Stimulated activated CD8-positive, alpha-beta memory T cell treated with anti-CD3 and anti-CD28 coated beads, Interleukin-4, amount 100 ng/mL, for 1 hour (primary cell): Measurements from ENCODE around the gene VAV3.

Experiments
- DNase-seq, 2 donors: peaks; one replicate each; pipeline ENCODE4 v3.0.0-alpha.2; 2020; ENCODE audit warnings: low read depth in 2 of 2, low spot score in 1 of 2

VAV3 gene

GRCh38 chr1:107939256-107939655 is 25.7 kb downstream of the VAV3 start:
- no peak for DNase-seq

GRCh38 chr1:107936498-107937481 is 28.2 kb downstream of the VAV3 start:
- no peak for DNase-seq

GRCh38 chr1:107935396-107936064 is 29.4 kb downstream of the VAV3 start:
- DNase-seq = no peak

- DNase-seq = no peak
These were observed 30.4 kb downstream of the VAV3 start for GRCh38 chr1:107934578-107934977.

- no peak for DNase-seq
These were observed 31.2 kb downstream of the VAV3 start for GRCh38 chr1:107933736-107934135.

- DNase-seq = no peak
These were observed 34.7 kb downstream of the VAV3 start for GRCh38 chr1:107930292-107930691.

- no peak for DNase-seq
These were observed 37.2 kb downstream of the VAV3 start for GRCh38 chr1:107927820-107928219.

GRCh38 chr1:107926436-107927080 is 38.4 kb downstream of the VAV3 start:
- no peak for DNase-seq

GRCh38 chr1:107925565-107925964 is 39.4 kb downstream of the VAV3 start:
- DNase-seq = no peak

- no peak for DNase-seq
These were observed 44.0 kb downstream of the VAV3 start for GRCh38 chr1:107920999-107921398.

- DNase-seq = no peak
These were observed 44.4 kb downstream of the VAV3 start for GRCh38 chr1:107920561-107920960.

- DNase-seq = no peak
These were observed 45.0 kb downstream of the VAV3 start for GRCh38 chr1:107919953-107920352.

- DNase-seq = no peak
These were observed 50.7 kb downstream of the VAV3 start for GRCh38 chr1:107914119-107914765.

GRCh38 chr1:107912656-107913055 is 52.3 kb downstream of the VAV3 start:
- no peak for DNase-seq

- no peak for DNase-seq
These were observed 64.7 kb downstream of the VAV3 start for GRCh38 chr1:107900090-107900945.

GRCh38 chr1:107899655-107900054 is 65.3 kb downstream of the VAV3 start:
- no peak for DNase-seq

GRCh38 chr1:107897438-107898345 is 67.3 kb downstream of the VAV3 start:
- no peak for DNase-seq

- DNase-seq = no peak
These were observed 68.0 kb downstream of the VAV3 start for GRCh38 chr1:107896936-107897335.

- no peak for DNase-seq
These were observed 68.6 kb downstream of the VAV3 start for GRCh38 chr1:107896401-107896800.
